K562 (cell line): ENCODE results near the gene TSTD1. TPM values are rescaled to one million over a fixed set of nuclear protein-coding genes. Genes with fewer than 3 reads are reported as not detected.
A peak's percentile ranks its signal among the peaks of the same experiment; 100 is the strongest.

Source experiments
- CREB1 ChIP-seq, 2 experiments: sonication (generic) in 1 of 2; formaldehyde crosslinking in 1 of 2; IDR thresholded peaks; 2 replicates each; pipeline versions ENCODE4 v1.6.1 to v1.8.0; 2012 to 2022; ENCODE audit warnings: inconsistent platforms in 1 of 2, mild to moderate bottlenecking in 1 of 2, missing genetic modification reagents in 1 of 2, moderate library complexity in 1 of 2
- DPF2 ChIP-seq: fragments of 450-650 bp; IDR thresholded peaks from 2 replicates; pipeline ENCODE4 v1.6.1; 2016
- GMEB1 ChIP-seq: fragments of 250-450 bp; sonication (Bioruptor Pico); IDR thresholded peaks from 2 replicates; pipeline ENCODE4 v1.4.0; 2020; ENCODE audit warnings: mild to moderate bottlenecking
- HNRNPLL ChIP-seq: fragments of 200-400 bp; formaldehyde crosslinking; IDR thresholded peaks from 2 replicates; pipeline ENCODE4 v1.6.1; 2017; ENCODE audit warnings: low read length, low read depth, mild to moderate bottlenecking; ENCODE audit not compliant: poor library complexity, severe bottlenecking
- KLF13 ChIP-seq: fragments of 450-650 bp; IDR thresholded peaks from 2 replicates; pipeline ENCODE4 v1.6.1; 2016; ENCODE audit warnings: missing genetic modification characterization, low read depth, mild to moderate bottlenecking, missing compliant biosample characterization, moderate library complexity, borderline replicate concordance
- STAT6 ChIP-seq: sonication (generic); formaldehyde crosslinking; IDR thresholded peaks from 2 replicates; pipeline ENCODE4 v1.8.1; 2023; ENCODE audit warnings: mild to moderate bottlenecking, missing genetic modification reagents
- TEAD4 ChIP-seq, 2 experiments: sonication (generic) in 1 of 2; formaldehyde crosslinking in 1 of 2; IDR thresholded peaks; 2 replicates each; pipeline versions ENCODE4 v1.6.1 to v1.8.0; 2012 to 2022; ENCODE audit warnings: borderline replicate concordance in 1 of 2, inconsistent platforms in 1 of 2, low read length in 1 of 2, mild to moderate bottlenecking in 1 of 2, missing genetic modification reagents in 1 of 2
- USF1 ChIP-seq: sonication (generic); formaldehyde crosslinking; IDR thresholded peaks from 2 replicates; pipeline ENCODE4 v1.9.0; 2022; ENCODE audit warnings: mild to moderate bottlenecking, missing genetic modification reagents
- polyA plus RNA-seq, 8 experiments: library from polyadenylated mRNA; depleted of rRNA in 4 of 8; stranded (reverse) in 5 of 8; unstranded in 3 of 8; fragments of >200 nt; fragmentation: Nextera tagmentation in 2 of 8; fragmentation: Illumina TruSeq in 1 of 8; extraction: Ambion mirVana in 2 of 8; extraction: Trizol in 1 of 8; gene quantifications; 2 replicates each; pipeline versions ENCODE4 v1.2.1 to v1.2.3, GENCODE V29; 2011 to 2014; ENCODE audit warnings: inconsistent platforms in 1 of 8, missing spikeins in 1 of 8
- total RNA-seq, 7 experiments: library from RNA; depleted of rRNA in 6 of 7; stranded (reverse); fragments of >200 nt in 6 of 7; fragmentation: Illumina TruSeq in 2 of 7; extraction: Trizol in 2 of 7; gene quantifications; 2 replicates each; pipeline versions ENCODE4 v1.2.1 to v1.2.3, GENCODE V29; 2011 to 2021; ENCODE audit warnings: low replicate concordance in 1 of 7
- TF ChIP-seq, protein P1 (sequence below), 2 experiments: fragments of 200-800 bp in 1 of 2; sonication (Bioruptor generic) in 1 of 2; sonication (generic) in 1 of 2; formaldehyde crosslinking in 1 of 2; IDR thresholded peaks in 1 of 2; conservative IDR thresholded peaks in 1 of 2; 2 replicates each; pipeline versions ENCODE4 v1.5.0 to v1.6.1; 2016 to 2020; ENCODE audit warnings: missing compliant biosample characterization in 1 of 2, missing genetic modification characterization in 1 of 2, missing genetic modification reagents in 1 of 2
- TF ChIP-seq, protein P2 (sequence below): IDR thresholded peaks from 2 replicates; pipeline ENCODE4 v1.6.1; 2014; ENCODE audit warnings: antibody characterized with exemption

TSTD1 gene
- total and polyA plus RNA-seq, 9 of the 15 experiments (the other 6 are each of a cell fraction or from before 2014, with no cell fraction given), result 0.23 to 0.53 TPM; not detected in 7

- TF ChIP-seq TEAD4 (IDR thresholded peaks at IDR 0.05; ENCODE audit: low read length) (peak; percentile 84), TEAD4 (CRISPR knock-in tag; IDR thresholded peaks at IDR 0.05; ENCODE audit: borderline replicate concordance) (no peak), STAT6 (CRISPR knock-in tag) (no peak), KLF13 (tag) (peak; percentile 26; the same call in 1 of the 2 replicates), GMEB1 (0 out of 2 replicates have a peak, but pooled peaks have one; percentile 23), CREB1 (IDR thresholded peaks at IDR 0.05) (peak; percentile 73), CREB1 (CRISPR knock-in tag; IDR thresholded peaks at IDR 0.05) (peak; percentile 53; the same call in 1 of the 2 replicates), HNRNPLL (peak; percentile 43), USF1 (CRISPR knock-in tag) (peak; percentile 33; the same call in 1 of the 2 replicates), DPF2 (peak; percentile 84)
- TF ChIP-seq, protein P1, sequence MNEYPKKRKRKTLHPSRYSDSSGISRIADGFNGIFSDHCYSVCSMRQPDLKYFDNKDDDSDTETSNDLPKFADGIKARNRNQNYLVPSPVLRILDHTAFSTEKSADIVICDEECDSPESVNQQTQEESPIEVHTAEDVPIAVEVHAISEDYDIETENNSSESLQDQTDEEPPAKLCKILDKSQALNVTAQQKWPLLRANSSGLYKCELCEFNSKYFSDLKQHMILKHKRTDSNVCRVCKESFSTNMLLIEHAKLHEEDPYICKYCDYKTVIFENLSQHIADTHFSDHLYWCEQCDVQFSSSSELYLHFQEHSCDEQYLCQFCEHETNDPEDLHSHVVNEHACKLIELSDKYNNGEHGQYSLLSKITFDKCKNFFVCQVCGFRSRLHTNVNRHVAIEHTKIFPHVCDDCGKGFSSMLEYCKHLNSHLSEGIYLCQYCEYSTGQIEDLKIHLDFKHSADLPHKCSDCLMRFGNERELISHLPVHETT (CRISPR knock-in tag; conservative IDR thresholded peaks at IDR 0.05 in 1 of 2, IDR thresholded peaks at IDR 0.05 in 1 of 2), result peak in 1 of 2 experiments; percentile 26; a peak in 1 of 4 replicates
- TF ChIP-seq, protein P2, sequence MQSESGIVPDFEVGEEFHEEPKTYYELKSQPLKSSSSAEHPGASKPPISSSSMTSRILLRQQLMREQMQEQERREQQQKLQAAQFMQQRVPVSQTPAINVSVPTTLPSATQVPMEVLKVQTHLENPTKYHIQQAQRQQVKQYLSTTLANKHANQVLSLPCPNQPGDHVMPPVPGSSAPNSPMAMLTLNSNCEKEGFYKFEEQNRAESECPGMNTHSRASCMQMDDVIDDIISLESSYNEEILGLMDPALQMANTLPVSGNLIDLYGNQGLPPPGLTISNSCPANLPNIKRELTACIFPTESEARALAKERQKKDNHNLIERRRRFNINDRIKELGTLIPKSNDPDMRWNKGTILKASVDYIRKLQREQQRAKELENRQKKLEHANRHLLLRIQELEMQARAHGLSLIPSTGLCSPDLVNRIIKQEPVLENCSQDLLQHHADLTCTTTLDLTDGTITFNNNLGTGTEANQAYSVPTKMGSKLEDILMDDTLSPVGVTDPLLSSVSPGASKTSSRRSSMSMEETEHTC, result peak; percentile 29; the same call in 1 of the 2 replicates
These were observed 18.1 kb downstream of the TSTD1 start, which contains the start of gene F11R (continued) for GRCh38 chr1:161020509-161021164.
